ENCODE results near the gene ARHGEF4. TPM values are rescaled to one million over a fixed set of nuclear protein-coding genes. Genes with fewer than 3 reads are reported as not detected.
A peak's percentile ranks its signal among the peaks of the same experiment; 100 is the strongest.

ARHGEF4 gene
- total RNA-seq, 1 donor from 2014 or later, result 2.6 TPM

GRCh38 chr2:131039101-131039440 lies 202.4 kb downstream of the ARHGEF4 start:
- no peak overlapping the region for H3K4me3 Mint-ChIP-seq (ENCODE audit: unreplicated experiment)
- H3K36me3 Mint-ChIP-seq (ENCODE audit: unreplicated experiment), result no peaks in the 10 kb centered on the region
- no peaks in the 10 kb centered on the region for H3K9me3 Mint-ChIP-seq (ENCODE audit: unreplicated experiment)
- H3K27ac Mint-ChIP-seq (ENCODE audit: unreplicated experiment), result no peak overlapping the region
- H3K27me3 Mint-ChIP-seq (ENCODE audit: unreplicated experiment), result peaks cover under 1% of the 10 kb centered on the region
- DNase-seq (ENCODE audit: extremely low spot score, unreplicated experiment), result peak; percentile 80
- H3K4me1 Mint-ChIP-seq (ENCODE audit: unreplicated experiment), result peaks cover 5% of the 10 kb centered on the region
- TF ChIP-seq CTCF (IDR thresholded peaks at IDR 0.05), result no peak

- peak; percentile 84 for DNase-seq (ENCODE audit: extremely low spot score, unreplicated experiment)
Measured at GRCh38 chr2:131039535-131039907, 202.8 kb downstream of the ARHGEF4 start.

GRCh38 chr2:131039908-131040660 lies 203.4 kb downstream of the ARHGEF4 start:
- no peak for DNase-seq (ENCODE audit: extremely low spot score, unreplicated experiment)
- Mint-ChIP-seq H3K9me3 (ENCODE audit: unreplicated experiment) (no peaks in the 10 kb centered on the region), H3K27ac (ENCODE audit: unreplicated experiment) (no peak overlapping the region), H3K27me3 (ENCODE audit: unreplicated experiment) (no peaks in the 10 kb centered on the region), H3K4me3 (ENCODE audit: unreplicated experiment) (no peak overlapping the region), H3K4me1 (ENCODE audit: unreplicated experiment) (no peaks in the 10 kb centered on the region), H3K36me3 (ENCODE audit: unreplicated experiment) (no peaks in the 10 kb centered on the region)
- TF ChIP-seq CTCF (IDR thresholded peaks at IDR 0.05), result no peak

More at GRCh38 chr2:131039535-131039907, 202.8 kb downstream of the ARHGEF4 start:
- Mint-ChIP-seq H3K27me3 (ENCODE audit: unreplicated experiment) (no peaks in the 10 kb centered on the region), H3K4me1 (ENCODE audit: unreplicated experiment) (peaks cover under 1% of the 10 kb centered on the region), H3K27ac (ENCODE audit: unreplicated experiment) (no peak overlapping the region), H3K4me3 (ENCODE audit: unreplicated experiment) (no peak overlapping the region), H3K9me3 (ENCODE audit: unreplicated experiment) (no peaks in the 10 kb centered on the region), H3K36me3 (ENCODE audit: unreplicated experiment) (no peaks in the 10 kb centered on the region)
- TF ChIP-seq CTCF (IDR thresholded peaks at IDR 0.05), result no peak

GRCh38 chr2:131040661-131041401 lies 204.1 kb downstream of the ARHGEF4 start:
- Mint-ChIP-seq H3K4me3 (ENCODE audit: unreplicated experiment) (no peak overlapping the region), H3K27ac (ENCODE audit: unreplicated experiment) (no peak overlapping the region)

More at GRCh38 chr2:131040661-131041401, 204.1 kb downstream of the ARHGEF4 start:
- no peaks in the 10 kb centered on the region for H3K9me3 Mint-ChIP-seq (ENCODE audit: unreplicated experiment)
- no peaks in the 10 kb centered on the region for H3K27me3 Mint-ChIP-seq (ENCODE audit: unreplicated experiment)
- H3K4me1 Mint-ChIP-seq (ENCODE audit: unreplicated experiment), result no peaks in the 10 kb centered on the region
- H3K36me3 Mint-ChIP-seq (ENCODE audit: unreplicated experiment), result no peaks in the 10 kb centered on the region
- peak; percentile 20 for TF ChIP-seq CTCF (IDR thresholded peaks at IDR 0.05)
- peak; percentile 81 for DNase-seq (ENCODE audit: extremely low spot score, unreplicated experiment)

Measured in osteocyte (in vitro differentiated cells).